Globus pallidus (tissue), 1 donor: ENCODE results near the gene LRRC7.

Source experiments
- DNase-seq: peaks from one replicate; pipeline ENCODE4 v3.0.0-alpha.2; 2015; ENCODE audit warnings: low spot score

LRRC7 gene

GRCh38 chr1:69567652-69568420 is at the start of gene LRRC7:
Gene LRRC7, plus strand, starts transcription at chr1:69567922. Its CDS starts 718 bp downstream, at chr1:69568640.
- DNase-seq, result peak; percentile 65

DNA sequence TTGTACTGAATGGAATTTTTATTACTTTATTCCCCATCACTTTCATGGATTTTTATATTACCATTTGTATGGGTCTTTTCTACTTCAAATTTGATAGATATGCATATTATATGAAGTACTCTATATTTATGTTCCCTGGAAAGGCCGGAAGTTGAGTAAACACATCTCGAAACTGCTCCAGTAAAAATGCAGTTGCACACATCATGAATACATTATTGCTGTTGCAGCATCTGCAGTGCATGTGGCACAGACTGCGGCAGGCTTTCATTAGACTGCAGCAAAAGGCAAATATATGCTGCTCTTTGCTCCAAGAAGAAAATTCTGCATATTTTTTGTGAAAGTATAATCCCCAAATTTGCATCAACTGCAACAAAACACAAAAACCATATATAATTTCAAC is 48.7 kb upstream of the LRRC7 start:
- no peak for DNase-seq

DNA sequence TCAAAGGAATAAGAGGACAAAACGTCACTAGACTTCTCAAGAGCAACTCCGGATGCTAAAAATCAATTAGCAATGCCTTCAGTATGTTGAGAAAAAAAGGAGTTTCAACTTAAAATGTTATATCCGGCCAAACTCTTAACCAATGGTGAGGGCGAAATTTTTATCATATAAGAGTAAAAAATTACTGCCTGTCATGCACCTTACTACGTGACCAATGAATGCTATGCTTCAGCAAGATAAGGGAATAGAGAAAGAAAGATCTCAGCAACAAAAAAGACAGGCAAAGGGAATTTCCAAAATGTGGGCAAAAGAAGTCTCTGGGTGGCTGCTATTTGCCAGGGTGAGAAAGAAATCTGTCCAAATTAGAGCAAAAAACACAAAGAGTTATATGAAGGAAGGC is 47.4 kb upstream of the LRRC7 start:
- no peak for DNase-seq

GRCh38 chr1:69523032-69523431 is 44.7 kb upstream of the LRRC7 start:
- DNase-seq, result no peak

- no peak for DNase-seq
Observed at GRCh38 chr1:69523461-69523860, 44.3 kb upstream of the LRRC7 start.

- DNase-seq, result no peak
Observed at GRCh38 chr1:69524015-69524414, 43.7 kb upstream of the LRRC7 start.

DNA sequence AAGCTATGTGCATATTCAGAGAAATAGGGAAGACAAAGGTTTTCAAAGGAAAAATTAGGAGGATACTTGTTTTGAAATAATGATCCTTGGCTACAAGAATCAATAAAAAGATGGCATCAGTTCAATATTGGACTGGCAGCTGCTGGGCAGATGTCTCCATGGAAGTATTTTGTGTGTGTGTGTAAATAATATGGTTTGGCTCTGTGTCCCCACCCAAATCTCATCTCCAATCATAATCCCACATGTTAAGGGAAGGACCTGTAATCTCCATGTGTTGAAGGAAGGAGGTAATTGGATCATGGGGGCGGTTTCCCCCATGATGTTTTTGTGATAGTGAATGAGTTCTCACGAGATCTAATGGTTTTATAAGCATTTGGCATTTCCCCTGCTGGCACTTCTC is 40.4 kb upstream of the LRRC7 start:
- DNase-seq, result no peak

DNA sequence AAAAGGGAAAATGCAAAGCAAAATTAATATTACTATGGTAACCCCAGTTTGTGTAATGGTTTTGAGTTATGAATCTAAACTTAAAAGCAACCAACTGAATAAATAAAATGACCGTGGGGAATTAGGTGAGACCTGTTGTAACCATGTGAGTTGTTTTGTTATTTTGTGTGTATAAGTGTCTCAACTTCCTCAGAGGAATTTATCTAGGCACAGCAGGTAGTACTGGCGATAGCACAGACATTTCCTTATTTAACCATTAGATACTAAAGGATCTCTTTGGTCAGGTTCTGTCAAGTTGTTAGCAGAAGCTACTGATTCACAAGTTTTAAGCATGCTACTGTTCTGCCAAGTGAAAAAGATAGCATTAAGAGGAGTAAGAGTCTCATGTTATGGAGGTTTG is 39.3 kb upstream of the LRRC7 start:
- no peak for DNase-seq

GRCh38 chr1:69533343-69533742 is 34.4 kb upstream of the LRRC7 start:
- no peak for DNase-seq

DNA sequence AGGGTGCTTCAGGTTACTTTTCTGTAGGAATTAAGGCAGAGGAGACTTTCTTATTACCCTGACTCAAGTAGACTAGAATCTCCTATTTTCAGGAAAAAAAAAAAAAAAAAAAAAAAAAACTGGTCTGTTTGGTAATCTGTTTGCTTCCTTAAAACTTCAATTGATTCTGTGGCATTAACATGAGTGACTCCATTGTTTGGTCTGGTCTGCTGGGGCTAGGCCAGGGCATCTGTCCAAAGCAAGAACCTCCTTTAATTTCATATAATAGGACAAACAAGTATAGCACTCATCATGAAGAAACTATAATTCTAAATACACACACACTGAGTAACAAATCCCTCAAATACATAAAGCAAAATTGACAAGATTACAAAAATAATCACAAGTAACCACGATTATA is 32.9 kb upstream of the LRRC7 start:
- DNase-seq, result peak; percentile 7

GRCh38 chr1:69535490-69535889 is 32.2 kb upstream of the LRRC7 start:
- DNase-seq, result no peak

DNA sequence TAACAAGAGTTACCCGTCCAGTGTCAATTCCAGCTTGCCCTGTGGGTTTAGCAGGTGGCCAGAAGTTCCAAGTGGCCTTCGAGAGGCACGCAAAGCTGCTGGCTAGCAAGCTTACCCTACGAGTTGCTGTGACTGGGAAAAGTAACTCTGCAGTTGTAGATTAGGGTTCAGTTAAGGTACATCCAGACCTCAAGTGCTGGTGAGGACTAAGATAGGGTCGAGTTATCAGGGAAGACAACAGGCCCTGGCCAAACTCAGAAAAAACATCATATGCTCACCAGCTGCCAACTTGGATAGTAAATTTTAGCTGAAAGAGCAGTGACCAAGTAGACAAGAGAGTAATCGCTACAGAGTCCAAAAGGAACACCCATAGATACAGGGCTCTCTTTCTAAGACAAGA is 27.7 kb upstream of the LRRC7 start:
- no peak for DNase-seq

DNA sequence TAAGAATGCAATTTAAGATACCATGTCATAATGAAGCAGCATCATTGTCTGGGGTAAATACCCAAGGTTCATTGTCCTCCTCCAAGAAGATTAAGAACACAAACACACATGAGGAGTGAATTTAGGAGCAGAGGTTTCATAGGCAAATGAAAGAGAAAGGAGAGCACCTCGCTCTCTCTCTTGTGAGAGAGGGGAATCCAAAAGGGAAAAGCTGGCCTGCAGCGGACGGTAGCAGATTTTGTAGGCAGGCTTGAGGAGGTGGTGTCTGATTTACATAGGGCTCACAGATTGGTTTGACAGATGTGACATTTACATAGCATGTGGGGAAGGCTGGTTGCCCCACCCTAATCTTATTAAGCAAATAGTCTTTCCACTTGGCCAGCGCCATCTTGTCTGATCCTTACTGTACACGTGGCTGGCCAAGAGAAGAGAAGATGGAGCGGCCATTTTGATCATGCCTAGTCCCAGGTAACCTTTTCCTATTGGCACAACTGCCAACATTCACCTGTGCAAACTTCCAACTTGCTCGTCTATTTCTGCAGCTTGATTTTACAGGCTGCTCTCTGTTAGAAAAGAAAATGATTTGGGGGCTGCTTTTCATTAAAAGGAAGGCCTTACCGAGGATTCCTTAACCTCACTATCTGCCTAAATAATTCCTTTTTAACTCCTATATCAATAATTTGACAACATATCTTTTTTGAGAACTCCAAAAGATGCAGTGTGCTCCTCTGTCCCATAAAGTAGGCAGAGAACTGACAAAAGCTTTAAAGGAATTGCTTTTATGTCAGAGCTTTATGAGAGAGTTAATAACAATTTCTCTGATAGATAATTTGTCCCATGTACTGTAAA is 16.0 kb upstream of the LRRC7 start:
- no peak for DNase-seq

GRCh38 chr1:69553726-69554125 is 14.0 kb upstream of the LRRC7 start:
- DNase-seq, result no peak

DNA sequence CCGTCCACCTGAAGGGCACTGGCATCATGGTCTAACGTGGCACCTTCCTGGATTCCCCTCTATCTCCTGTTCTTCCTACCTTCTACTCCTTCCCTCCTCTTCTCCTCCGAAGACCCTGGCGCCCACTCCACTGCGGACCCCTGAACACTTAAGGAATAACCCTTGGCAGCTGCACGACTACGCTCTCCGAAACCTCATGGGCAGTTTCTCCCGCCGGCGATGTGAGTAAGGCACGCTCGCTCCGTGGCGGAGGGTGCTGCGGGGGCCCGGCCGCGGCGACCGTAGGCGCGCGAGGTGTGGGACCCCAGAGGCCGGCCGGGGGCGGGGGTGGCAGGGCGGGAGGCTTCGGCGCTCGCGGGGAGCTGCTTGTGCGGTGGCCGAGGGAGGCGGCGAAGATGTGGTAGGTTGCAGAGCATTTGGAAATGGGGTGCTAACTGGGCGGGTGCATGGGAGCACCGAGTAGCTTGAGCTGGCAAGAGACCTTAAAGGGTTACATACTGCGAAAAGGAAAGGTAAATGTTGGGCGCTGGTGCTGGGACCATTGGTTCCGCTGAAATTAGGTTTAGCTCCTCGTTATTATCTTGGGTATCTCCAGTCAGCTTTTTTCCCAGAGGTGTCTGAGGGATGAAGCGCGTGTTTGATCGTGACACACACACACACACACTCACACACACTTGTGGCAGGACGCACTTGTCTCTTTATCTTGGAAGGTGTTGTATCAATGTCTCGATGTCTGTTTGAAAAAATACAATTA is 876 bp downstream of the LRRC7 start:
- peak; percentile 28 for DNase-seq

DNA sequence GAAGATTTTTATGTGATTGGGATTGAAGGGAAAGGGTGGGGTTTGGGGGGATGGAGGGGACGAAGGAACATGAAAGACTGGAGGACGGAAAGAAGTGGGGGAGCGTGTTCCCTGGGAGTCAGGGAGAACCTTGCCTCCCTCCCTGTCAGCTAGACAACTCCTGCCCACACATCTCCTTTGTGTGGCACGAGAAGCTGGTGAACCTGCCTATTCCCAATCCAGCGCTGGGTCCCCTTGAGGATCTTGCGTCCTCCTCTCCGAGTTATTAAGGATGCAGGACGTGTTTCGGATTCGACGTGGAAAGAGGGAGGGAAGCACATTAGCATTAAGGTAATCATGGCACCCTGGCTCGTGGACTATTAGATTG is 1.4 kb downstream of the LRRC7 start:
- DNase-seq, result peak; percentile 41

GRCh38 chr1:69569576-69570328 is 2.0 kb downstream of the LRRC7 start:
- peak; percentile 61 for DNase-seq

DNA sequence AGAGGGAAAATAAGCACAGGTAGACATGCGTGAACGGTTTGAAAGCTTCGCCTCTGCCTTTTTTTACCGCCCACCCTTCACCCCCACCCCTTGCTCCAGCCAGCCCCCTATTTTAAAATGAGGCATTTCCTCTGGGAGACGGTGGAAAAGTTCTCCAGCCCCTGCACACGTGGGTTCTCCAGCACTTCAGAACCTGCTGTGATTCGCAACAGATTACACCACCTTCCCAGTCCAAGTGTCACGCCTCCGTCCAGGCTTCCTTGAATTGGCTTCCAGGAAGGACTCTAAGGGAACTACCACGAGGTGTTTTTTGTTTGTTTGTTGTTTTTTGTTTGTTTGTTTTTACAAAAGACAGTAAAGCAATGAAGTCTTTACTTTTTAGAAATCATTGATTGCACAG is 2.6 kb downstream of the LRRC7 start:
- peak; percentile 23 for DNase-seq

DNA sequence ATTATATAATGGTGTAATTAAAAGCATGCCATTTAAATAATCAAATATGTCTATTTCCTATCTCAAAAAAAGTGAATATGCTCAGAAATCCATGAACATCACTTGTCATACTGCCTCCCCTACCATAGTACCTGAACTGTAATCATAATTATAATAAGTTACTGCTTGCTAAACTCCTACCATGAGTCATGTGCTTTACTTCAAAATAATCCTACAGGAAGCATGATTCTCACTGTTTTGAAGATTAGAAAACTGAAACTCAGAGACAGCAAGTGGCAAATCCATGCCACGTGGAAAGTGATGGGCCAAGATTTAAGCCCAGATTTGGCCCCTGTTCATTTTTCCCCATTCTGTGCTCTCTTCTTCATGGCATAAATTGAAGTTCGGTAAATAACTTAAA is 5.2 kb downstream of the LRRC7 start:
- no peak for DNase-seq

DNA sequence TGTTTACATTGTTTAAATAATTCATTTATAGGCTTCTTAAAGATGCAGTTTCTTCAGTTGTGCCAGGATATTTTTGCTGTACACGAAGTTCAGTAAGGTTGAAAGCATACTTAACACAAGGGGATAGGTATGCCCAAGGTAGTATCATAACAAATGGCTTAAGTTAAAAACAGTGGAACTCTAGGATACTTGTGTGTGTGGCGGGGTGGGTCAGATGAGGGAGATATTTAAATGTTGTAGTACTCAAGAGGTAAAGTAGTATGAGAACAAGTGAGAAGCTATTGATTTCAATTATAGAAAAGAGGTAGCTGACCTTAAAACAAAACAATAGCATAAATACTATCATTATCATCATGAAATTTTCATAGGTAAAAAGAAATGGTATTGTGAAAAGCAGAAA is 6.2 kb downstream of the LRRC7 start:
- DNase-seq, result no peak

GRCh38 chr1:69585666-69586065 is 17.9 kb downstream of the LRRC7 start:
- DNase-seq, result no peak

DNA sequence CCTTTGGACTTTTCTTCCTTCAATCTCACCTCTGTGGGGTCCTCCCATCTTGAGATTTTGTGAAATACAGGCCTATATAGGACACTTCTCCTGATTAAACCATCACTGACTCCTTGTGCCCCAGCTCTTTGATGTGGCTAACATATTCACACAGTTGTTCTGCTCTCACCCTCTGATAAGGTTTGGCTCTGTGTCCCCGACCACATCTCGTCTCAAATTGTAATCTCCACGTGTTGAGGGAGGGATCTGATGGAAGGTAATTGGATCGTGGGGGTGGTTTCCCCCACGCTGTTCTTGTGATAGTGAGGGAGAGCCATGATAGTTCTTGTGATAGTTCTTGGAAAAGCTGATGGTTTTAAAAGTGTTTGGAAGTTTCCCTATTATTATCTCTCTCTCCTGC is 19.7 kb downstream of the LRRC7 start:
- DNase-seq, result no peak
